Measurements from ENCODE around the gene DAB2IP.

The DAB2IP gene

GRCh38 chr9:121797081-121797480 lies 145.6 kb downstream of the DAB2IP start:
- Histone ChIP-seq H3K4me3 (ENCODE audit: low read length) (no peak overlapping the region), H3K9me3 (ENCODE audit: control insufficient read depth, insufficient read depth, low read length) (no peaks in the 10 kb centered on the region), H3K27ac (ENCODE audit: low read depth, low read length) (no peak overlapping the region), H3K4me2 (ENCODE audit: low read length) (no peak overlapping the region), H3K36me3 (ENCODE audit: control insufficient read depth, low read length) (no peaks in the 10 kb centered on the region), H3K9me2 (replicated peaks; ENCODE audit: control insufficient read depth, low read length) (no peaks in the 10 kb centered on the region), H3K79me2 (ENCODE audit: control insufficient read depth, low read length) (no peaks in the 10 kb centered on the region), H3F3A (ENCODE audit: control insufficient read depth, insufficient read depth) (no peaks in the 10 kb centered on the region), H3K27me3 (ENCODE audit: control insufficient read depth, low read length) (peaks cover 5% of the 10 kb centered on the region), H4K20me1 (ENCODE audit: control insufficient read depth, insufficient read depth, low read depth, low read length) (no peaks in the 10 kb centered on the region), H3K4me1 (ENCODE audit: control insufficient read depth, low read length) (no peaks in the 10 kb centered on the region)
- TF ChIP-seq CTCF (IDR thresholded peaks at IDR 0.05; ENCODE audit: low read depth, low read length, poor library complexity, severe bottlenecking): no peak
- no peak for TF ChIP-seq EZH2phosphoT487 (IDR thresholded peaks at IDR 0.05; ENCODE audit: borderline replicate concordance, low read length)

GRCh38 chr9:121798941-121799340 lies 147.5 kb downstream of the DAB2IP start:
- Histone ChIP-seq H3F3A (ENCODE audit: control insufficient read depth, insufficient read depth) (no peaks in the 10 kb centered on the region), H3K4me3 (ENCODE audit: low read length) (no peak overlapping the region), H3K9me2 (replicated peaks; ENCODE audit: control insufficient read depth, low read length) (no peaks in the 10 kb centered on the region), H4K20me1 (ENCODE audit: control insufficient read depth, insufficient read depth, low read depth, low read length) (no peaks in the 10 kb centered on the region), H3K36me3 (ENCODE audit: control insufficient read depth, low read length) (no peaks in the 10 kb centered on the region), H3K27ac (ENCODE audit: low read depth, low read length) (no peak overlapping the region), H3K27me3 (ENCODE audit: control insufficient read depth, low read length) (peaks cover 10% of the 10 kb centered on the region), H3K4me2 (ENCODE audit: low read length) (no peak overlapping the region), H3K79me2 (ENCODE audit: control insufficient read depth, low read length) (no peaks in the 10 kb centered on the region), H3K9me3 (ENCODE audit: control insufficient read depth, insufficient read depth, low read length) (no peaks in the 10 kb centered on the region), H3K4me1 (ENCODE audit: control insufficient read depth, low read length) (no peaks in the 10 kb centered on the region)
- TF ChIP-seq EZH2phosphoT487 (IDR thresholded peaks at IDR 0.05; ENCODE audit: borderline replicate concordance, low read length) (no peak), CTCF (IDR thresholded peaks at IDR 0.05; ENCODE audit: low read depth, low read length, poor library complexity, severe bottlenecking) (no peak)

DNA sequence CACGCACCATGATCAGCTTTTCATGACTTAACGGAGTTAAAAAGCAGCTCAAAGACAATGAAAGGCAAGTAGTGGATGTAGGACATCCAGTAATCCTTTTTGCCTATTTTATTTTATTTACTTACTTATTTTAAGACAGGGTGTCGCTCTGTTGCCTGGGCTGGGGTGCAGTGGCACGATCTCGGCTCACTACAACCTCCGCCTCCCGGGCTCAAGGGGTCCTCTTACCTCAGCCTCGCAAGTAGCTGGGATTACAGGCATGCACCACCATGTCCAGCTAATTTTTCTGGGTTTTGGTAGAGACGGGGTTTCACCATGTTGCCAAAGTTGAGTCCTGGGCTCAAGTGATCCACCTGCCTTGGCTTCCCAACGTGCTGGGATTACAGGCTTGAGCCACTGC lies 148.9 kb downstream of the DAB2IP start:
- Histone ChIP-seq H3K27me3 (ENCODE audit: control insufficient read depth, low read length) (peaks cover 10% of the 10 kb centered on the region), H3F3A (ENCODE audit: control insufficient read depth, insufficient read depth) (no peaks in the 10 kb centered on the region), H3K4me1 (ENCODE audit: control insufficient read depth, low read length) (no peaks in the 10 kb centered on the region), H3K27ac (ENCODE audit: low read depth, low read length) (no peak overlapping the region), H3K9me2 (replicated peaks; ENCODE audit: control insufficient read depth, low read length) (no peaks in the 10 kb centered on the region), H3K79me2 (ENCODE audit: control insufficient read depth, low read length) (no peaks in the 10 kb centered on the region), H3K4me2 (ENCODE audit: low read length) (no peak overlapping the region), H3K9me3 (ENCODE audit: control insufficient read depth, insufficient read depth, low read length) (no peaks in the 10 kb centered on the region), H4K20me1 (ENCODE audit: control insufficient read depth, insufficient read depth, low read depth, low read length) (no peaks in the 10 kb centered on the region), H3K36me3 (ENCODE audit: control insufficient read depth, low read length) (no peaks in the 10 kb centered on the region), H3K4me3 (ENCODE audit: low read length) (no peak overlapping the region)
- TF ChIP-seq EZH2phosphoT487 (IDR thresholded peaks at IDR 0.05; ENCODE audit: borderline replicate concordance, low read length) (no peak), CTCF (IDR thresholded peaks at IDR 0.05; ENCODE audit: low read depth, low read length, poor library complexity, severe bottlenecking) (no peak)

- Histone ChIP-seq H4K20me1 (ENCODE audit: control insufficient read depth, insufficient read depth, low read depth, low read length) (no peaks in the 10 kb centered on the region), H3K4me3 (ENCODE audit: low read length) (no peak overlapping the region), H3K36me3 (ENCODE audit: control insufficient read depth, low read length) (no peaks in the 10 kb centered on the region), H3K27me3 (ENCODE audit: control insufficient read depth, low read length) (peaks cover 10% of the 10 kb centered on the region), H3F3A (ENCODE audit: control insufficient read depth, insufficient read depth) (no peaks in the 10 kb centered on the region), H3K9me3 (ENCODE audit: control insufficient read depth, insufficient read depth, low read length) (no peaks in the 10 kb centered on the region), H3K79me2 (ENCODE audit: control insufficient read depth, low read length) (no peaks in the 10 kb centered on the region), H3K27ac (ENCODE audit: low read depth, low read length) (no peak overlapping the region), H3K9me2 (replicated peaks; ENCODE audit: control insufficient read depth, low read length) (no peaks in the 10 kb centered on the region), H3K4me1 (ENCODE audit: control insufficient read depth, low read length) (no peaks in the 10 kb centered on the region), H3K4me2 (ENCODE audit: low read length) (no peak overlapping the region)
- TF ChIP-seq EZH2phosphoT487 (IDR thresholded peaks at IDR 0.05; ENCODE audit: borderline replicate concordance, low read length) (no peak), CTCF (IDR thresholded peaks at IDR 0.05; ENCODE audit: low read depth, low read length, poor library complexity, severe bottlenecking) (no peak)
These were observed 150.1 kb downstream of the DAB2IP start for GRCh38 chr9:121801579-121801978.
